HG02763 (cell line): Measurements from ENCODE around the gene LYAR.

Experiments
- ATAC-seq: cut with Tn5 transposase; IDR thresholded peaks from one replicate; pipeline ENCODE4 v1.9.1; 2021; ENCODE audit warnings: mild to moderate bottlenecking, moderate library complexity; ENCODE audit not compliant: unreplicated experiment

The LYAR gene

DNA sequence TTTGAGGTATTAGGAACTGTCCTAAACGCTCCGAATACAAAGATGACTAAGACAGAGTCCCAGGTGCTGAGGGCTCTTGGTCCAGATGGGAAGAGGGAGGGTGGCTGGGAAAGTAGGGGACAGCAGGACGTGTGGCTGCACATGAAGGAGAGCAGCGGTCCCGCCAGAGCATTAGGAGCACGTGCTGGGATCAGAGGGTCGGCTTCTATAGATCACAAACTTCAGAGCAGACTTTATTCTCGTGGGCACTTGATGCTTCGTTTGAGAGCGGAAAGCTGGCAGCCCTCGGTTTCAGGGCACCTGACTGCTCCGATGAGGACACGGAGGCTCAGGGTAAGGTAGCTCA lies 26.2 kb upstream of the LYAR start:
- no peak for ATAC-seq

- no peak for ATAC-seq
Measured at GRCh38 chr4:4315461-4316149, 25.7 kb upstream of the LYAR start.

DNA sequence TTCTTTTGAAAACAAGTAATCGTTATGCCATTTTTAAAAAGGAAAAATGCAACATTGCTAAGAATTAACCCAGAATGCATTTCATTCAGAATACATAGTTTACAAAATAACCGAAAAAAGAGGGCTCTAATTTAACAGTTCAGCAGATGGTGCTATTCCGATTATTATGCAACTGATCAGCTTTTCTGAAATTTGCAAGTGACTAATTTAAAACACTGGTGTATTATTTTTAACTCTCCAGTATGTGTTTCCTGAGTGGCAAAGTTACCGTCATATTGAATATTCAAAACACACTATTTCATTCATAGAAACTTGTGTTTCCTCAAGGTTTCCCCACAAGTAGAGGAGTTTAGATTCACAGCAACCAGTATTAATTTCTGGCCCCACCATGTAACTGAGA lies 21.2 kb upstream of the LYAR start:
- no peak for ATAC-seq

DNA sequence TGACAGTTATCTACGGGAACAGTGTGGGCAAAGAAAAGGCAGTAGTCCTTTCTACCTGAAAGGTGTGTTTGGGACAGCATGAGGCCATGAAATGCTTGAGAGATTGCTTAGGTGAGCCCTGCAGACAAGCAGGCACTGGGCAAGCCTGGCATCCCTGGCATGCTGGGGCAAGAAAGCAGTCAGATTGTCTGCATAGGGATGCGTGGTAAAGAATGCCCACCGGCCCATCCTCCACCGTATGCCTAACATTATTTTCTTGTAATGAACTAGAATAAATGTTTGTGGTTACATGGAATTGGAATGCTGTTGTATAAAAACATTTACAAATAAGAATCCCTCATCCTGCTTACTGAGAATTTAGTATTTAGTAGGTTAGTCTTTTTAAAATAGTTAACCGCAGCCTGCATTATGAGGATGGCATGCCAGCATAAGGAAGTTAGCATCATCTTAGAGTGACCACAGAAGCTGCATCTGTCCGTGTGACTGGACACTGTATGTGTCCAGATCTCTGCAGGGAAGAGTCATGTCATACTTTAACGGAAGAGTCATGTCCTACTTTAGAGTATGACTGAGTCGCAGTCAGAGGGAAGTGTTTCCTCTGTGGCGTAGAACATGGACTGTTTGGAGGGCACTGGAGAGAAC lies 19.0 kb upstream of the LYAR start:
- no peak for ATAC-seq

DNA sequence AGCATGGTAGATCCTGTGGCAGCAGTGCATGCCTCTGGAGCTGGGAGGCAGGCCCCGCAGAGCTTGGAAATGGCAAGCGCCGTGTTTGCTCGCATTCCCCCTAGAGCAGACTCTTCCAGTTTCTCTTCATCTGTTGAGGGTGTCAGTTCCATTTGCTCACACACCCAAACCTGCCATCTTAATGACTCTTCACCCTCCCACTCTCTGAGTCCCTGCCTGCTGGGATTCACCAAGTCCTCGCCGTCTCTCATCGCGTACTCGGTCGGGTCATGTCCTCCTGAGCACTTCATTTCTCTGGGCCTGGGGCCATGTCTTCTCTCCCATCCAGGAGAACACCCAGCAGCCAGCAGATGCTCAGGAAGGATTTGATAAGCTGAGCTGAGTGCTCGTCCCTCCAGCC lies 17.0 kb upstream of the LYAR start:
- no peak for ATAC-seq

DNA sequence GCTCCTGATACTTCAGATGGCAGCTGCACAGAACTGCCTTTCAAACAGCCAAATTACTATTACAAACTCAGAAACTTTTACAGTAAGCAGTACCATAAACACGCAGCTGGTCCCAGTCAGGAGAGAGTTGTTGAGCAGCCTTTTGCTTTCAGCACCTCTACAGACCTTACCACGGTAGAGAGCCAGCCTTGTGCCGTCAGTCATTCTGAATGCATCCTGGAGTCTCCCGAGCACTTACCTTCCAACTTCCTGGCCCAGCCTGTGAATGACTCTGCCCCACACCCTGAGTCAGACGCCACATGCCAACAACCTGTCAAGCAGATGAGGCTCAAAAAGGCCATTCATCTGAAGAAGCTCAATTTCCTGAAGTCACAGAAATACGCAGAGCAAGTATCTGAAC lies 12.5 kb upstream of the LYAR start:
- no peak for ATAC-seq

GRCh38 chr4:4302001-4302400 lies 12.0 kb upstream of the LYAR start:
- no peak for ATAC-seq

GRCh38 chr4:4299006-4299405 lies 9.1 kb upstream of the LYAR start:
- no peak for ATAC-seq

- ATAC-seq: no peak
Measured at GRCh38 chr4:4296283-4296846, 6.4 kb upstream of the LYAR start.

DNA sequence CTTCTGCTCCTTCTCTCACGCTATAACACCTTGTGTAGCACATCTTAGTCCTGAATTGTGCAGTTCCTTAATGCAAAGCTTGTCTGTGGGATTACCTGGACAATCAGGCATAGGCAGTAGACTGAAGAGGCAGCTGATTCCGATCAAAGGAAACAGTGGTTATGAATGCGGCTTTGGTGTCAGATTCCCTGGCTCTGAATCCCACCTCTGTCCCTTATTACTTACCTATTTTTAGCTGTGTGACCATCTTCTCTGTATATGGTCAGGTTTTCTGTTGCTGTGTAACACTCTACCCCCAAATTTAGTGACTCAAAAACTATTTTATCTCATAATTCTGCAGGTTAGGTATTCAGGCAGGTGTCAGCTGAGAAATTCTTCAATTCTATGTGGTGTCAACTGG lies 3.3 kb upstream of the LYAR start:
- ATAC-seq: no peak

- ATAC-seq: peak; percentile 7
Measured at GRCh38 chr4:4289597-4289940, 385 bp downstream of the LYAR start.

GRCh38 chr4:4289055-4289454 lies 899 bp downstream of the LYAR start:
- ATAC-seq: no peak

DNA sequence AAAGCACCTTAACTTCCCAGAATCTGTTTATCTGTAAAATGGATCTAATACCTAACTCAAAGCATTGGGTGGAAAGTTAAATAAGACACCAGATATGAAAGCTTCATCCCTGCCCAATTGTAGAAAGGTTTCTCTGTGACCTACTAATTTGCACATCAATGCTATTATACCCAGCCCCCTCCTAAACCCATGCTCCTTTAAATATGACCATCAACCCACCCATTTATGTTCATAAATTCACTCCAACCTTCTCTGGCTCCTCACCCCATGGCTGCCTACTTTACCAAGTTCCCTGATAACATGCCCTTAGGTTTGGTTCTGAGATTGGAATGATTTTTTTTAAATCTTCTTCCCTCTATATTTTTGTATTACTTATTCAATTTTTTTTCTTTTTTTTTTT lies 1.9 kb downstream of the LYAR start:
- no peak for ATAC-seq

DNA sequence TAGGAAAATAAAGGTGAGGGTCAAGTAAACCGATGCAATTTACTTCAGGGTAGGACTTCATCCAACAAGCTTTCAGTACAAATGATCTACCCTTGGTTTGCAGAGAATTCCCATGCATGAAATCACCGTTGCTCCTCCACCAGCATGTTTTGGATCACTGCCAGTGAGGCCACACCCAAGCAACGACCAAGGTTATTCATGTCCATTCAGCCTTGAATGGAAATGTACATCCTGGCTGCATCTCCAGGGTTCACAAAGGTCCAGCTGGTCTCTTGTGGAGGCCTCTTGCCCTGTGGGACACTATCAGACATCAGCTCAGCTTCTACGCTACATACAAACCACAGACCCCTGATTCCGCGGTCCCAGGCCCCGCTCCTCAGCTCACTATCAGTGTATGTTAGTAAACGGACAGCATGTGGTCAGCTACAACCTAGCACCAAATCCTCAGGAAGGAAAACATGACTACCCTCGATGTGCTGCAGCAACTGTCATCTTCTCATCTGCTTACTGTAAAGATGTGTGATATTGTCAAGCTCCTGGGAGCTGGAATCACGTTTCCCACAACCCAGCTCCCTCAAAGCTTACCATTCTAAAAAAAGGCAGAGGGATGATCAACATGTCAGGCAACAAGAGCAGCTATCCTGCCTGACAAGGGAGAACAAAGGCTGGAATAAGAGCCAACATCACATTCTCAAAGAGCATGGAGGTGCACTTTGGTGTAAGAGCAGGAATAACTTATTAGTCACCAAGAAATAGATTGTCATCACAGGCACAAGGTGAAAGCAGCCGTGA lies 4.9 kb downstream of the LYAR start:
- ATAC-seq: no peak

- ATAC-seq: no peak
Measured at GRCh38 chr4:4281787-4282186, 8.2 kb downstream of the LYAR start.

- no peak for ATAC-seq
Measured at GRCh38 chr4:4277531-4277930, 12.4 kb downstream of the LYAR start.

DNA sequence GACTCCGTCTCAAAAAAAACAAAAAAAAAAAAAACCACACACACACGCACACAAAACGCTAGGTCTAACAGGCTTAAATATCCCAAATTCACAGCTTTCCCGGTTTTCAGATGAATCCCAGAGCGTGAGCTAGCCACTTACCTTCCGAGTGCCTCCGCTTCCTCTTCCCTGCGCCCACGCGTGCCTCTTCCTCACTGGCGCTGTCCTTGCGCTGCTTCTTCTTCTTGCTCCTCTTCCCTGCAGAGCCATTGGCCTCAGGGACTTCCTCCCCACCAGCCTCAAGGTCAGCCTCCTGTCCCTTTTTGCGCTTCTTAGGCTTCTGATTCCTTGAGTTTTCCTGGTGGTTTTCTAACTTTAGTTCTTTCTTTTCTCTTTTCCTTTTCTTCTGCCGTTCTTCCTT lies 15.7 kb downstream of the LYAR start:
- no peak for ATAC-seq

DNA sequence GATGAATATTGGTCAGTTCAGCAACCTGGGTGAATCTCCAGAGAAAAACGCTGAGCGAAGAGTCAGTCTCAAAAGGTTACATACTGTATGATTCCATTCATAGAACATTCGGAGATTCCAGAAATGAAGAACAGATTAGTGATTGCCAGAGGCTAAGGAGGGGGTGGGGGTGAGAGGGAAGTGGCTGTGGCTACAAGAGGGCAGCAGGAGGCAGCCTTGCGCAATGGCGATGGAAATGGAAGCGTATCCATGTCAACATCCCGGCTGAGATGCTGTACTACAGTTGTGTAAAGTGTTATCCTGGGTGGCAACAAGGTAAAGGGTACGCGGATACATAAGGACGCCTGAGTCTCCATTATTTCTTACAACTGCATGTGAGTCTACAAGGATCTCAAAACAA lies 18.0 kb downstream of the LYAR start:
- ATAC-seq: no peak

DNA sequence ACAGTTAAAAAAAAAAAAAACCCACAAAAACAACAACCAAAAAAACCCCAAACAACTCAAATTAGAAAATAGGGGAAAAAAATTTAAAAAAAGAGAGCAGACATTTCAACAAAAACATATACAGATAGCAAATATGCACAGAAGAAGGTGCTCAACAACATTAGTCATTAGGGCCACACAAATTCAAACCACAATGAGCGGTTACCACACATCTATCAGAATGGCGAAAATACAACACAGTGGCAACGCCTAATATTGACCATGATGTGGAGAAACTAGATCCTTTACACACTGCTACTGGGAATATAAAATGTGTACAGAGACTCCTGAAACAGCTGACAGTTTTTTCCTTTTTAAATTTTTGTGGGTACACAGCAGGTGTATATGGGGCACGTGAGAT lies 19.4 kb downstream of the LYAR start:
- ATAC-seq: no peak

GRCh38 chr4:4269856-4270255 lies 20.1 kb downstream of the LYAR start:
- no peak for ATAC-seq

DNA sequence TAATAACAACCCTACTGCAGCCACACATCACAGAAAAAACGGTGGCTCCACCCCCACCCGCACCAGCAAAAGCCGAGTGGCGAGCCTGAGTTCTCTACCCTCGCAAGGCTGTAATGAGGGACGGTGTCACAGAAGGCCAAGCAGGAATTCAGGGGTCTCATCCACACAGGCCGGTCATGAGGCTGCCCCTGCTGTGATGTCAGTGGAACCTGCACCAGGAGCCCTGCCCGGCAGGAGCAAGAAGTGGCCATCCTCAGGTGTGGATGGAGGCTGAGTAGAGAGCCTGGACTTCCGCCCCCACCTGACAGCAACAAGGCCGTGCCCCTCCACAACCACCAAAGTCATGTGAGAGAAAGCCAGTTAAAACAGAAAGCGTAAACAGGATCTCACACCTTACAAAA lies 20.6 kb downstream of the LYAR start:
- ATAC-seq: no peak

DNA sequence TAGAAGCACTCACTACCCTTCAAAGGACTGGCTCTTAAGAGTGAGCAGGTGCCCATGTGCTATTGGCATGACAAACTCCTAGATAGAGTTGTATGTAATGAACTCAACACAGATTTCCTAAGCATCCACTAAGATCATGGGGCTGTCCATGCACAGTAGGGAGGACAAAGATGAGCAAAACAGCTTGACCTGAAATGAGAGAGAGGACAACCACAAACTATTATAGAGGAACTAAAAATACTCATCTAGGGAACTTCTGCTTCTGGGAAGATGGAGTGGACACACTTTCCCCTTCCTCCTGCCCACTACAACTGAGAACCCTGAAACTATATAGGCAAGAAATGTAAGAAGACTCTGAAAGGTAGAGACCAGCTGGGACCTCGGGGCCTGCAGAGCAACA lies 21.2 kb downstream of the LYAR start:
- ATAC-seq: no peak
